ENCODE measurements around the gene ZDHHC24.

GRCh38 chr11:66579017-66579606, 33.3 kb upstream of the ZDHHC24 start:
- peak; percentile 72 for TF ChIP-seq CTCF (IDR thresholded peaks at IDR 0.05; ENCODE audit: insufficient read depth, low read depth, low read length)
- TF ChIP-seq EZH2 (IDR thresholded peaks at IDR 0.05; ENCODE audit: insufficient read depth, low read length): no peak
